ENCODE data around the gene SLC22A12. TPM values are rescaled to one million over a fixed set of nuclear protein-coding genes. Genes with fewer than 3 reads are reported as not detected.
A peak's percentile ranks its signal among the peaks of the same experiment; 100 is the strongest.

The SLC22A12 gene
- total RNA-seq, 1 donor from 2014 or later = not detected

- H3K36me3 ChIP-seq (ENCODE audit: control insufficient read depth, insufficient read depth, low read length) = no peaks in the 10 kb centered on the region
- peaks cover 29% of the 10 kb centered on the region for H3K27me3 ChIP-seq (ENCODE audit: control insufficient read depth, insufficient read depth, low read length)
- H3K4me3 ChIP-seq (ENCODE audit: low read depth, low read length) = no peak overlapping the region
- TF ChIP-seq, protein P1, sequence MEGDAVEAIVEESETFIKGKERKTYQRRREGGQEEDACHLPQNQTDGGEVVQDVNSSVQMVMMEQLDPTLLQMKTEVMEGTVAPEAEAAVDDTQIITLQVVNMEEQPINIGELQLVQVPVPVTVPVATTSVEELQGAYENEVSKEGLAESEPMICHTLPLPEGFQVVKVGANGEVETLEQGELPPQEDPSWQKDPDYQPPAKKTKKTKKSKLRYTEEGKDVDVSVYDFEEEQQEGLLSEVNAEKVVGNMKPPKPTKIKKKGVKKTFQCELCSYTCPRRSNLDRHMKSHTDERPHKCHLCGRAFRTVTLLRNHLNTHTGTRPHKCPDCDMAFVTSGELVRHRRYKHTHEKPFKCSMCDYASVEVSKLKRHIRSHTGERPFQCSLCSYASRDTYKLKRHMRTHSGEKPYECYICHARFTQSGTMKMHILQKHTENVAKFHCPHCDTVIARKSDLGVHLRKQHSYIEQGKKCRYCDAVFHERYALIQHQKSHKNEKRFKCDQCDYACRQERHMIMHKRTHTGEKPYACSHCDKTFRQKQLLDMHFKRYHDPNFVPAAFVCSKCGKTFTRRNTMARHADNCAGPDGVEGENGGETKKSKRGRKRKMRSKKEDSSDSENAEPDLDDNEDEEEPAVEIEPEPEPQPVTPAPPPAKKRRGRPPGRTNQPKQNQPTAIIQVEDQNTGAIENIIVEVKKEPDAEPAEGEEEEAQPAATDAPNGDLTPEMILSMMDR (IDR thresholded peaks at IDR 0.05; ENCODE audit: insufficient read depth, low read length, severe bottlenecking) = no peak
- no peak for FAIRE-seq
- no peak for DNase-seq (ENCODE audit: low read depth)
Measured at GRCh38 chr11:64637334-64638017, 46.5 kb downstream of the SLC22A12 start.

DNA sequence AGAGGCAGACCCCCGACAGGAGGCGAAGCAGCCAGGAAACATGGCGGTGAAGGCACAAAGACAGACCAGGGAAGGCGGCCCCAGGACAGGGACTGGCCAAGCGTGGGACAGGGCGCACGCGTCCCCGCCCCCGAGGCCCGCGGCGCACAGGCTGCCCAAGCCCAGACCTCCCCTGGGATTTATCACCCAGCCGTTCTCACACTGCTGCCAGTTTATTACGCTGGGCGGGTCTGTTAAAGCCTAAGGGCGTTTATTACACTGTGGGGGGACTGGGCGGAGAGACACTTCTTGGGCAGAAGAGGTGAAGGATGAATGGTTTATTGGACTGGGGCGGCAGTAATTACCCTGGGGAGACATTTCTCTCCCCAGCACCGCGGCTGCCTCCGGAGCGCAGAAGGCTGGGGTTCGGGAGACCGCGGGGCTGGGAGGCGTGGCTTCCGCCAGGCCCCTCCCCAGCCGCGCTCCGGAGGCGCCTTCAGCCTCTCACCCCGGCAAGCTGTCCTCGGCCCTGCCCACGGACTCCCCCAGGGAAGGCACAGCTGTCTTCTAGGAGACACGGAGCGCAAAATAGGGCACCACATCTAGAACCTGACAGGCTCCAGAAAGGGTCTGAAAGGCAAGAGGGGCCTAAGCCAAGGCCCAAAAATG is 47.1 kb downstream of the SLC22A12 start:
- TF ChIP-seq, protein P1 (IDR thresholded peaks at IDR 0.05; ENCODE audit: insufficient read depth, low read length, severe bottlenecking) = no peak
- FAIRE-seq = no peak
- no peak overlapping the region for H3K4me3 ChIP-seq (ENCODE audit: low read depth, low read length)
- no peak for DNase-seq (ENCODE audit: low read depth)
- no peaks in the 10 kb centered on the region for H3K36me3 ChIP-seq (ENCODE audit: control insufficient read depth, insufficient read depth, low read length)
- peaks cover 33% of the 10 kb centered on the region for H3K27me3 ChIP-seq (ENCODE audit: control insufficient read depth, insufficient read depth, low read length)

GRCh38 chr11:64638829-64639228 is 47.8 kb downstream of the SLC22A12 start:
- DNase-seq (ENCODE audit: low read depth) (no peak), FAIRE-seq (no peak)
- TF ChIP-seq, protein P1 (IDR thresholded peaks at IDR 0.05; ENCODE audit: insufficient read depth, low read length, severe bottlenecking) = no peak
- no peak overlapping the region for H3K4me3 ChIP-seq (ENCODE audit: low read depth, low read length)
- H3K27me3 ChIP-seq (ENCODE audit: control insufficient read depth, insufficient read depth, low read length) = peaks cover 34% of the 10 kb centered on the region
- H3K36me3 ChIP-seq (ENCODE audit: control insufficient read depth, insufficient read depth, low read length) = no peaks in the 10 kb centered on the region

DNA sequence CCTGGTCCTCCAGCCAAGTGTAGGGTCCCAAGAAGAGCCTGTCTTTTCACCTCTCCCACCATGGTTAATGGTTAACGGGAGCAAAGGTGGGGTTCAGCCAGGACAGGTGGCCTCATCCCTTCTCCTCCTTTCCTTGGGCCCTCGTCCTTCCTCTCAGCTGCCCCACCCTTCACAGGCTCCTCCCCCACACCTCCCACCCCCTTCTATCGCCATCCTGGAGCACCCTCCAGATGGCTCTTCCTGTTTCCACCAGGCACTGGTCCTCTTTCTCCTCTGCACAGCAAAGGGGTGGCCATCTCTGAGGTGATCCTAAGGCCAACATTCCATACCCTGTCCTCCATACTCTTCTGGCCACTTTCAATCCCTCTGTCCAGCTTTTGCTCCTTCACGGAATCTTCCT is 48.9 kb downstream of the SLC22A12 start:
- Histone ChIP-seq H3K4me3 (ENCODE audit: low read depth, low read length) (no peak overlapping the region), H3K27me3 (ENCODE audit: control insufficient read depth, insufficient read depth, low read length) (peaks cover 42% of the 10 kb centered on the region), H3K36me3 (ENCODE audit: control insufficient read depth, insufficient read depth, low read length) (no peaks in the 10 kb centered on the region)
- TF ChIP-seq, protein P1 (IDR thresholded peaks at IDR 0.05; ENCODE audit: insufficient read depth, low read length, severe bottlenecking) = no peak
- DNase-seq (ENCODE audit: low read depth) = no peak
- no peak for FAIRE-seq

GRCh38 chr11:64641596-64642417 is 50.8 kb downstream of the SLC22A12 start:
- TF ChIP-seq, protein P1 (IDR thresholded peaks at IDR 0.05; ENCODE audit: insufficient read depth, low read length, severe bottlenecking) = no peak
- Histone ChIP-seq H3K36me3 (ENCODE audit: control insufficient read depth, insufficient read depth, low read length) (no peaks in the 10 kb centered on the region), H3K4me3 (ENCODE audit: low read depth, low read length) (no peak overlapping the region), H3K27me3 (ENCODE audit: control insufficient read depth, insufficient read depth, low read length) (peaks cover 47% of the 10 kb centered on the region)
- DNase-seq (ENCODE audit: low read depth) = no peak
- FAIRE-seq = peak; percentile 13
